HFF-Myc (cell line): Measurements from ENCODE around the gene PROSER1.
A peak's percentile ranks its signal among the peaks of the same experiment; 100 is the strongest.
"Not testable (repeated sequence)": the region's sequence is repeated elsewhere in the genome, so short reads cannot be mapped to it uniquely, and the experiment has no call there.

Experiments
- DNase-seq: peaks from one replicate; pipeline ENCODE4 v3.0.0-alpha.2; 2011; ENCODE audit warnings: low read depth; ENCODE audit errors: extremely low read depth
- H3K4me3 ChIP-seq: replicated peaks from 2 replicates; pipeline ENCODE4 v1.5.1; 2011; ENCODE audit warnings: low read depth, mild to moderate bottlenecking, control low read depth, low read length
- CTCF ChIP-seq: IDR thresholded peaks from 2 replicates; pipeline ENCODE4 v1.5.1; 2012; ENCODE audit warnings: mild to moderate bottlenecking, low read depth, low read length, control low read depth; ENCODE audit errors: missing control alignments

Gene PROSER1

DNA sequence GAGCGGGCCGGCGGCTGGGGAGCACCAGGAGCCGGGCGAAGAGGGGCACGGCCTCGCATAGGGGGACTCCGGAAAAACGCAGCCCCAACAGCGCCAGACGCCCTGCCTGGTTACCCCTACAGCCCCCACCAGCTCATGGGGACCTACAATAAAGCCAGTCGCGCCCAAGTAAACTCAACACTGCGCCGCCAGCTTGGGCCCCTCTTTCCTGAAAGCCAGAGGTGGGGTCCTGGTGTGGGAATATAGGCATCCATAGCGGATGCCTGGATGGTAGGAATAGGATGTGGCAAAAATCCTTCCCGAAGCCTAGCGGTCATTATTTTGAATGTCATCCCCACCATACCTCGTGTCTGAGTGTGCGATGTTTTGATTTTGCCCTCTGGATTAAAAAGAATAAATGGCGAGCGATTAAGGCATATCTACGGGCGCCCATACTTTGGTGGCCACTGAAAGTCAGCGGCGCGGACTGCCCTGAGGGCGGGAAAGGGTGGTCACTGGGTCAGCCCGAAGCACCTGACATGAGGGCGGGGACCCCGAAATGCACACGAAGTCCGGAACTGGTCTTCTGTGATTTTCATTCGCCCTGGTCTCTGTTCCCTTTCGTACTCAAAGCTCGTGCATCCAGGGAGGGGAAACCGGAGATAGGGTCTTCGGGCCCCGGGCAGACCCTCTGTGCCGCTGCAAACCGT, at the start of gene PROSER1, which contains the start of gene NHLRC3:
PROSER1 (minus strand) TSS at position 210 of the 689 bp plus-strand sequence. CDS start 847 bp downstream, outside the sequence.
NHLRC3 (plus strand) TSS at position 577 of the 689 bp plus-strand sequence. CDS start 184 bp downstream, outside the sequence.
- H3K4me3 ChIP-seq: peak within 1 kb of the TSS; percentile 81
- peak; percentile 52 for DNase-seq
- no peak for TF ChIP-seq CTCF

DNA sequence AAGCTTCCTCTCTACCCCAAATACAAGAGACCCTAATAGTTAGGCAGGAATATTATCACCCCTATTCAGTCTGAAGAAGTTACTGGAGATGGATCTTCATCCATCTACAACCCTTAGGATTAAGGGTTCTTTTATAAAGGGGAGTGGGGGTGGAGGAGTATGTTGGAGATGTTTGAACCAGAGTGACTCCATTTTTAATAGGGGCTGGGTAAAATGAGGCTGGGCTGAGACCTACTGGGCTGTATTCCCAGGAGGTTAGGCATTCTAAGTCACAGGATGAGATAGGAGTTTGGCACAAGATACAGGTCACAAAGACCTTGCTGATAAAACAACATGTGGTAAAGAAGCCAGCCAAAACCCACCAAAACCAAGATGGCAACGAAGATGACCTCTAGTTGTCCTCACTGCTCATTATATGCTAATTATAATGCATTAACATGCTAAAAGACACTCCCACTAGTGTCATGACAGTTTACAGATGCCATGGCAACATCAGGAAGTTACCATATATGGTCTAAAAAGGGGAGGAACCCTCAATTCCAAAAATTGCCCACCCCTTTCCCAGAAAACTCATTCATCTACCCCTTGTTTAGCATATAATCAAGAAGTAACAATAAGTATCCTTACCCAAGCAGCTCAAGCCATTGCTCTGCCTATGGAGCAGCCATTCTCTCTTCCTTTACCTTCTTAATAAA, 48.5 kb upstream of the PROSER1 start:
- DNase-seq: not testable (repeated sequence)

GRCh38 chr13:39073983-39074382, 36.1 kb upstream of the PROSER1 start:
- DNase-seq: no peak
- no peak overlapping the region for H3K4me3 ChIP-seq
- TF ChIP-seq CTCF: no peak

More for the DNA sequence above, 48.5 kb upstream of the PROSER1 start:
- not testable (repeated sequence) for H3K4me3 ChIP-seq

DNA sequence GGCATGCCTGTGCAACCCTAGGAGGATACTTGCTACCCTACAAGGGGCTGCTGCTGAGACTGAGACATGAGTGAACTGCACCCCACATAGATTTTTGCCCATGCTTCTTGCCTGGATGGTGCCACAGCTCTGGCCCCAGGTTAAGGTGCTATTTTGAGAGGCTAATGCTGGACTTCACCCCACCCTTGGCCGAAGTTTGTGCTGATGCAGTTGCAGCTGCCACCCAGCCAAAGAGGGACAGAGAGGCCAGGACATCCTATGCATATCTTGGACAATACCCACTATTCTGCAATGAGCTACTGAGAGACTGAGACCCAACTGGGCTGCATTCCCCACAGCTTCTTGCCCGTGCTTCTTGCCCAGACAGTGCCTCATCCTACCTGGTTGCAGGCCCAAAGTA, 35.0 kb upstream of the PROSER1 start:
- no peak for DNase-seq
- no peak overlapping the region for H3K4me3 ChIP-seq
- TF ChIP-seq CTCF: no peak

DNA sequence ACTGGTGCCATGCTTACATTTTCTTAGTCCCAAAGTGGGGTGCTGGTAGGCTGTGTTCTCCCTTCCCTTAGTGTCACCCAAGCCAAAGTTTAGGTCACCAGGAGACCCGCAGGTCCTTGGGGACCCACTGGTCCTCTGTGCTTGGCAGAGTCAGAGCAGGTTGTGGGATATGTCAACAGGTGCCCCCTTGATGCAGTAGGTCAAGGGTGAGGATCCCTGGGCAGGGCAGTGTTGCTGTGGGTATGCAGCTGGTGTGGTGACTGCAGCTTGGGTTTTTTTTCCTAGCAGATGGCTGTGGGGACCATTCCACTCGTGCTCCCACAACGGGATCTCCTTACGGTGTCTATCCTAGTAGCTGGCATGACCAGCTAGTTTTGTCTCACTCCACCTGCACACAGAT, 24.1 kb upstream of the PROSER1 start:
- DNase-seq: no peak
- no peak for TF ChIP-seq CTCF

DNA sequence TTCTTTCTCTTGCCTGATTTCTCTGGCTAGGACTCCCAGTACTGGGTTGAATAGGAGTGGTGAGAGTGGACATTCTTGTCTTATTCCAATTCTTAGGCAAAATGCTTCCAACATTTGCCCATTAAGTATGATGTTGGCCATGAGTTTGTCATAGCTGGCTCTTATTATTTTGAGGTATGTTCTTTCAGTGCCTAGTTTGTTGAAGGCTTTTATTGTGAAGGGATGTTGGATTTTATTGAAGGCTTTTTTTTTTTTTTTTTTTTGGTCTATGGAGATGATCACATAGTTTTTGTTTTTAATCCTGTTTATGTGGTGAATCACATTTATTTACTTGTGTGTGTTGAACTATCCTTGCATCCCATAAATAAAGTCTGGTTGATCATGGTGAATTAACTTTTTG, 20.2 kb upstream of the PROSER1 start:
- no peak for TF ChIP-seq CTCF
- H3K4me3 ChIP-seq: no peak overlapping the region
- DNase-seq: no peak

More for the DNA sequence above, 24.1 kb upstream of the PROSER1 start:
- H3K4me3 ChIP-seq: no peak overlapping the region

GRCh38 chr13:39056018-39056417, 18.1 kb upstream of the PROSER1 start:
- no peak for DNase-seq
- TF ChIP-seq CTCF: no peak
- no peak overlapping the region for H3K4me3 ChIP-seq
